ENCODE data around the gene HTATIP2.

The HTATIP2 gene

DNA sequence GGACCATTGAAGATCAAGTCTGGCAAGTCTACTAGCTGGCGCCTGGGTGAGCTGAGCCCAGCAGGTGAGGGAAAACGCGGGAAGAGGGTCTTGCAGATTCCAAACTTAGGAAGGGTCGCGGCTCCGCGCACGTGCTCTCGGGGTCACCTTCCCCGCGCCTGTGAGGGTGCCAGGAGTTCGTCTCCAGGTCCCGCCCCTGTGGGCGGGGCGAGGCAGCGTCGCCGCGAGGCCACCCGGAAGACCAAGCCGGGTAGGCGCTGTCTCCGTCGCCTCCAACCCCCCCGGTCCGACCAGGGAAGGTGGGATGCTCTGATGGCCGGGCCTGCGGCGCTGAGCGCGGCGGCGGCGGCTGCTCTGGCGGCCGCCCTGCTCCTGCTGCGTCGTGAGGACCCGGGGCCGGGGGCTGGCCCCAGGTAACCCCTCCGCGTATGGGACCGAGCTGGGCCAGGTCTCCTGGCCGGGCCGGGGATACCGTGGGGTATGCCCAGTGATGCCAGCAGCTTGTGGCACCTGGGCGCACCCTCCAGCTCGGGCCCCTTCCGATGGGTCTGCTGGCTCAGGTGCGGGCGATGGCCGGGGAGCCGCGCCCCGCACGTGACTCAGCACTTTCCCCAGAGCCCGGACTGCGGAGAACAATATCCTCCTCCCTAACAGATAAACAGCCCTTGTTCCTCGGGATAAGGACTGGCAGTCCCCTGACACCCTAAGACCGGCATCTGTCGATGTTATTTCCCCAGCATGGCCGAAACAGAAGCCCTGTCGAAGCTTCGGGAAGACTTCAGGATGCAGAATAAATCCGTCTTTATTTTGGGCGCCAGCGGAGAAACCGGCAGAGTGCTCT lies at the start of gene HTATIP2:
TSS of gene HTATIP2 (plus strand) at position 215 of the 841 bp plus-strand sequence. CDS start at position 739, 524 bp downstream.
- H3K4me1 ChIP-seq = peaks cover 0 to 42% (median 13%) of the 10 kb centered on the region in 4 donors
- DNase-seq = peak; percentile 71 to 82

DNA sequence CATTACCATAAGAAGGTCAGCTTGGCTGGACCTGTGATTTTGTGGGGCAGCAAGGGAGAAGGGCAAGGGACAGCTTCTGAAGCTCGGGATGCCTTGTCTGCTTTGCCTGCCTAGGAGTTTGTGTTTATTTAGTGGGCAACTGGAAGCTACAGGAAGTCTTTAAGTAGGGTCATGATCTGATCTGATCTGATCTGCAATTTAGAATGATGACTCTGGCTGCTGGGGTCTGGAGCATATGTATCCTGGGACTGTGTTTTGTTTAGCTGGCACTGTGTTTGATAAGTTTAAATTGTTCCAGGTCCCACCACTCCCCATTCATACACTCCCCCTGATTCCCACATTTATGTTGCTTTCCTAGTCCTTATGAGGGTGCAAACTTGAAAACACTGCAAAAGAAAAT lies 47.7 kb upstream of the HTATIP2 start:
- no peak overlapping the region for H3K27ac ChIP-seq
- no peaks in the 10 kb centered on the region for H3K27me3 ChIP-seq
- no peaks in the 10 kb centered on the region for H3K36me3 ChIP-seq
- H3K9me3 ChIP-seq = no peaks in the 10 kb centered on the region
- H3K4me1 ChIP-seq = no peaks in the 10 kb centered on the region
- H3K4me3 ChIP-seq = no peak overlapping the region
- TF ChIP-seq, protein P1, sequence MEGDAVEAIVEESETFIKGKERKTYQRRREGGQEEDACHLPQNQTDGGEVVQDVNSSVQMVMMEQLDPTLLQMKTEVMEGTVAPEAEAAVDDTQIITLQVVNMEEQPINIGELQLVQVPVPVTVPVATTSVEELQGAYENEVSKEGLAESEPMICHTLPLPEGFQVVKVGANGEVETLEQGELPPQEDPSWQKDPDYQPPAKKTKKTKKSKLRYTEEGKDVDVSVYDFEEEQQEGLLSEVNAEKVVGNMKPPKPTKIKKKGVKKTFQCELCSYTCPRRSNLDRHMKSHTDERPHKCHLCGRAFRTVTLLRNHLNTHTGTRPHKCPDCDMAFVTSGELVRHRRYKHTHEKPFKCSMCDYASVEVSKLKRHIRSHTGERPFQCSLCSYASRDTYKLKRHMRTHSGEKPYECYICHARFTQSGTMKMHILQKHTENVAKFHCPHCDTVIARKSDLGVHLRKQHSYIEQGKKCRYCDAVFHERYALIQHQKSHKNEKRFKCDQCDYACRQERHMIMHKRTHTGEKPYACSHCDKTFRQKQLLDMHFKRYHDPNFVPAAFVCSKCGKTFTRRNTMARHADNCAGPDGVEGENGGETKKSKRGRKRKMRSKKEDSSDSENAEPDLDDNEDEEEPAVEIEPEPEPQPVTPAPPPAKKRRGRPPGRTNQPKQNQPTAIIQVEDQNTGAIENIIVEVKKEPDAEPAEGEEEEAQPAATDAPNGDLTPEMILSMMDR (IDR thresholded peaks at IDR 0.05) = no peak
- no peak for DNase-seq
- intact Hi-C loops (cut with DNase I; ENCODE audit: low total_unique reads) = no loop called here

More for the DNA sequence above, at the start of gene HTATIP2:
- TF ChIP-seq, protein P1 (IDR thresholded peaks at IDR 0.05) = no peak
- Histone ChIP-seq H3K27ac (peak within 1 kb of the TSS; percentile 91), H3K9me3 (no peaks in the 10 kb centered on the region), H3K36me3 (no peaks in the 10 kb centered on the region), H3K4me3 (peak within 1 kb of the TSS; percentile 73 to 81), H3K27me3 (peaks cover 0 to 4% of the 10 kb centered on the region in 2 donors)
- intact Hi-C loops (cut with DNase I; ENCODE audit: low total_unique reads) = no loop called here

GRCh38 chr11:20321177-20321576 lies 42.3 kb upstream of the HTATIP2 start:
- Histone ChIP-seq H3K4me3 (no peak overlapping the region), H3K9me3 (no peaks in the 10 kb centered on the region), H3K27ac (no peak overlapping the region), H3K27me3 (no peaks in the 10 kb centered on the region), H3K4me1 (no peaks in the 10 kb centered on the region), H3K36me3 (no peaks in the 10 kb centered on the region)
- TF ChIP-seq, protein P1 (IDR thresholded peaks at IDR 0.05) = no peak
- intact Hi-C loops (cut with DNase I; ENCODE audit: low total_unique reads) = no loop called here
- no peak for DNase-seq

- intact Hi-C loops (cut with DNase I; ENCODE audit: low total_unique reads) = no loop called here
- no peaks in the 10 kb centered on the region for H3K9me3 ChIP-seq
- H3K27ac ChIP-seq = no peak overlapping the region
- no peak for DNase-seq
- H3K4me3 ChIP-seq = no peak overlapping the region
- TF ChIP-seq, protein P1 (IDR thresholded peaks at IDR 0.05) = no peak
- H3K27me3 ChIP-seq = peaks cover 0 to 3% of the 10 kb centered on the region in 2 donors
- no peaks in the 10 kb centered on the region for H3K36me3 ChIP-seq
- H3K4me1 ChIP-seq = no peaks in the 10 kb centered on the region
Observed at GRCh38 chr11:20327377-20327935, 36.1 kb upstream of the HTATIP2 start.

DNA sequence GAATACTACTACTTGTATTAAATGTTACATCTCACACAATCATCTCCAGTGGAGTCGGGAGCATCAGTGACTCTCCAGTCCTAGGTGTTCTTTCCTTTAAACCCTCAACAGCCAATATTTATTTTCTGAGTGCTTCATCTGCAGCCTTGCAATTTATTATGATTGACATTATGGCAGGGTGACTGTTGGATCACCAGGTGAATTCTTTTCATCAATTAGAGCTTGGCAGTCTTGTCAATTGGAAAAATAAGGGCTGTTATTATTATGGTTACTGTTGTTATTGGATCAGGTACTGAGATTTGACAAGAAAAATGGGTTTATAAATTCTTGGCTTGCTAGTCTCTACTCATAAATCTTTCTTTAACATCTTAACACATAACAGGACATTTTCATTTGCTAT lies 27.5 kb upstream of the HTATIP2 start:
- H3K9me3 ChIP-seq = no peaks in the 10 kb centered on the region
- no peaks in the 10 kb centered on the region for H3K4me1 ChIP-seq
- H3K27ac ChIP-seq = no peak overlapping the region
- intact Hi-C loops (cut with DNase I; ENCODE audit: low total_unique reads) = no loop called here
- no peak overlapping the region for H3K4me3 ChIP-seq
- TF ChIP-seq, protein P1 (IDR thresholded peaks at IDR 0.05) = no peak
- peaks cover 0 to 9% of the 10 kb centered on the region in 2 donors for H3K27me3 ChIP-seq
- no peak for DNase-seq
- no peaks in the 10 kb centered on the region for H3K36me3 ChIP-seq
